Measurements from ENCODE around the gene KIR3DL1. TPM values are rescaled to one million over a fixed set of nuclear protein-coding genes. Genes with fewer than 3 reads are reported as not detected.
"Not testable (repeated sequence)": the region's sequence is repeated elsewhere in the genome, so short reads cannot be mapped to it uniquely, and the experiment has no call there.

Gene KIR3DL1
- not detected in 2 replicates for total RNA-seq (2014; rRNA removed; shearing (Covaris generic))
- polyA plus RNA-seq (2014; cell fraction: nucleus; rRNA removed), result not detected in 2 replicates

DNA sequence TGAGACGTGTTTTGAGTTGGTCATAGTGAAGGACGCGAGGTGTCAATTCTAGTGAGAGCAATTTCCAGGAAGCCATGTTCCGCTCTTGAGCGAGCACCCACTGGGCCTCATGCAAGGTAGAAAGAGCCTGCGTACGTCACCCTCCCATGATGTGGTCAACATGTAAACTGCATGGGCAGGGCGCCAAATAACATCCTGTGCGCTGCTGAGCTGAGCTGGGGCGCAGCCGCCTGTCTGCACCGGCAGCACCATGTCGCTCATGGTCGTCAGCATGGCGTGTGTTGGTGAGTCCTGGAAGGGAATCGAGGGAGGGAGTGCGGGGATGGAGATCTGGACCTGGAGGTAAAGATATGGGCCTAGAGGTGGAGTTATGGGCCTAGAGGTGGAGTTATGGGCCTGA is at the start of gene KIR3DL1:
TSS of gene KIR3DL1 (plus strand) at position 218 of the 400 bp plus-strand sequence.
- DNase-seq (ENCODE audit: extremely low read depth, low read depth), result not testable (repeated sequence)

DNA sequence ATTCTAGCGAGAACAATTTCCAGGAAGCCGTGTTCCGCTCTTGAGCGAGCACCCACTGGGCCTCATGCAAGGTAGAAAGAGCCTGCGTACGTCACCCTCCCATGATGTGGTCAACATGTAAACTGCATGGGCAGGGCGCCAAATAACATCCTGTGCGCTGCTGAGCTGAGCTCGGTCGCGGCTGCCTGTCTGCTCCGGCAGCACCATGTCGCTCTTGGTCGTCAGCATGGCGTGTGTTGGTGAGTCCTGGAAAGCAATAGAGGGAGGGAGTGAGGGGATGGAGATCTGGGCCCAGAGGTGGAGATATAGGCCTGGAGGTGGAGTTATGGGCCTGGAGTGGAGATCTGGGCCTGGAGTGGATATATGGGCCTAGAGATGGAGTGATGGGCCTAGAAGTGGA is 46.6 kb upstream of the KIR3DL1 start, which contains the start of gene KIR2DL1:
TSS of gene KIR2DL1 (plus strand) at position 148 of the 400 bp plus-strand sequence. CDS start at position 206, 58 bp downstream.
- not testable (repeated sequence) for DNase-seq (ENCODE audit: extremely low read depth, low read depth)

DNA sequence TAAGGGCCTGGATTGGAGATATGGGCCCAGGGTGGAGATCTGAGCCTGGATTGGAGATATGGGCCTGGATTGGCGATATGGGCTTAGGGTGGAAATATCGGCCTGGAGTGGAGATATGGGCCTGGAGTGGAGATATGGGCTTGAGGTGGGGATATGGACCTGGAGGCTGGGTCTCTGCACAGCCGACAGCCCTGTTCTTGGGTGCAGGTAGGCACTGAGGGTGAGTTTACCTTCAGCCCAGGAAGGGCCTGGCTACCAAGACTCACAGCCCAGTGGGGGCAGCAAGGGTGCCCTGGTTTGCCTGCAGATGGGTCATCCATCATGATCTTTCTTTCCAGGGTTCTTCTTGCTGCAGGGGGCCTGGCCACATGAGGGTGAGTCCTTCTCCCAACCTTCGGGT is 45.8 kb upstream of the KIR3DL1 start:
- DNase-seq (ENCODE audit: extremely low read depth, low read depth), result not testable (repeated sequence)

- DNase-seq (ENCODE audit: extremely low read depth, low read depth), result not testable (repeated sequence)
Observed at GRCh38 chr19:54771018-54771960, 45.0 kb upstream of the KIR3DL1 start.

- DNase-seq (ENCODE audit: extremely low read depth, low read depth), result not testable (repeated sequence)
Observed at GRCh38 chr19:54772666-54773065, 43.6 kb upstream of the KIR3DL1 start.

DNA sequence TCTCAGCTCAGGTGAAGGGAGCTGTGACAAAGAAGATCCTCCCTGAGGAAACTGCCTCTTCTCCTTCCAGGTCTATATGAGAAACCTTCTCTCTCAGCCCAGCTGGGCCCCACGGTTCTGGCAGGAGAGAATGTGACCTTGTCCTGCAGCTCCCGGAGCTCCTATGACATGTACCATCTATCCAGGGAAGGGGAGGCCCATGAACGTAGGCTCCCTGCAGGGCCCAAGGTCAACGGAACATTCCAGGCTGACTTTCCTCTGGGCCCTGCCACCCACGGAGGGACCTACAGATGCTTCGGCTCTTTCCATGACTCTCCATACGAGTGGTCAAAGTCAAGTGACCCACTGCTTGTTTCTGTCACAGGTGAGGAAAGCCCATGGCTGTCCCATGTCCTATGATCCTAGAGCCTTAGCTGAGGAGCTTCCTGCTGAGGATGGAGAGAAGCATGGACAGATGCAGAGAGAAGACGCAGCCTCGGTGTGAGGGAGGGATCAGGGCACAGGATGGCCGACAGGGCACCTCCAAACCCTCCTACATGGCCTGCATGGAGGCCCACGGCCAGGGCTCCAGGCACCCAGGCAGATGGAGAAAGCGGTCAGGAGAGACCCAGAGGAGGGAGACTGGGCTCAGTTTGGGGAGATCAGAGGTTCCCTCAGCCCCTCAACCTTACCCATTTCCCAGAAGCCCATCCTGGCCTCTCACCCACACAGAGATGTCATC is 41.0 kb upstream of the KIR3DL1 start:
- not testable (repeated sequence) for DNase-seq (ENCODE audit: extremely low read depth, low read depth)

DNA sequence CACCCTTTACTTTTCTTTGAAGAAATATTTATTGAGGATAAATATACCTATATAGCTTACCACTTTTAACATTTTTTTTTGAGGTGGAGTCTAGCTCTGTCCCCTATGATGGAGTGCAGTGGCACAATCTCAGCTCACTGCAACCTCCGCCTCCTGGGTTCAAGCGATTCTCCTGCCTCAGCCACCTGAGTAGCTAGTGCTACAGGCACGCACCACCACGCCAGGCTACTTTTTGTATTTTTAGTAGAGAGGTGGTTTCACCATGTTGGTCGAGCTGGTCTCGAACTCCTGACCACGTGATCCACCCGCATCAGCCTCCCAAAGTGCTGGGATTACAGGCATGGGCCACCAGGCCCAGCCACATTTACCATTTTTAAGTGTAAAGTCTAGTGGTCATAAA is 40.4 kb upstream of the KIR3DL1 start:
- not testable (repeated sequence) for DNase-seq (ENCODE audit: extremely low read depth, low read depth)

DNA sequence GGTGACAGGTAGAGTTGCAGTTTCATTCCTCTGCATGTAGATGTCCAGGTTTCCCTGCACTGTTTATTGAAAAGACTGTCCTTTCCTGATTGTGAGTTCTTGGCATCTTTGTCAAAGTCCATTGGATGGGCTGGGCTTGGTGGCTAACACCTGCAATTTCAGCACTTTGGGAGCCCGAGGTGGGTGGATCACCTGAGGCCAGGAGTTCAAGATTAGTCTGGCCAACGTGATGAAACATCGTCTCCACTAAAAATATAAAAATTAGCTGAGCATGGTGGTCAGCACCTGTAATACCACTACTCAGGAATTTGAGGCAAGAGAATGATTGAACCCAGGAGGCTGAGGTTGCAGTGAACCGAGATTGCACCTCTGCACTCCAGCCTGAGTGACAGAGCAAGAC is 38.4 kb upstream of the KIR3DL1 start:
- not testable (repeated sequence) for DNase-seq (ENCODE audit: extremely low read depth, low read depth)

GRCh38 chr19:54778896-54779295 is 37.4 kb upstream of the KIR3DL1 start:
- DNase-seq (ENCODE audit: extremely low read depth, low read depth), result not testable (repeated sequence)

DNA sequence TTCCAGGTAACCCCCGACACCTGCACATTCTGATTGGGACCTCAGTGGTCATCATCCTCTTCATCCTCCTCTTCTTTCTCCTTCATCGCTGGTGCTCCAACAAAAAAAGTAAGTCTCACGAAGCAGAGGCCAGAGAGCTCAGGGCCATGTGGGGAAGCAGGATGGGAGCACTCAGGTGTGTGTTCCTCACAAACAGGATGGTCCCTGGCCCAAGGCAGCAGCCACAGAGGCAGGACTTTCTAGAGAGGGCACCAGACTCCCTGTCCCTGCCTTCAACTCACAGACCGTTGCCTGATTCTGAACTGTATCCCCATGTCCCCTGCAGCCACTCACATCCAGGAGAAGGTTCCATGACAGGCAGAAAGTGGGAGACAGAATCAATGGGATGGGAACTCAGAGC is 33.4 kb upstream of the KIR3DL1 start:
- not testable (repeated sequence) for DNase-seq (ENCODE audit: extremely low read depth, low read depth)

DNA sequence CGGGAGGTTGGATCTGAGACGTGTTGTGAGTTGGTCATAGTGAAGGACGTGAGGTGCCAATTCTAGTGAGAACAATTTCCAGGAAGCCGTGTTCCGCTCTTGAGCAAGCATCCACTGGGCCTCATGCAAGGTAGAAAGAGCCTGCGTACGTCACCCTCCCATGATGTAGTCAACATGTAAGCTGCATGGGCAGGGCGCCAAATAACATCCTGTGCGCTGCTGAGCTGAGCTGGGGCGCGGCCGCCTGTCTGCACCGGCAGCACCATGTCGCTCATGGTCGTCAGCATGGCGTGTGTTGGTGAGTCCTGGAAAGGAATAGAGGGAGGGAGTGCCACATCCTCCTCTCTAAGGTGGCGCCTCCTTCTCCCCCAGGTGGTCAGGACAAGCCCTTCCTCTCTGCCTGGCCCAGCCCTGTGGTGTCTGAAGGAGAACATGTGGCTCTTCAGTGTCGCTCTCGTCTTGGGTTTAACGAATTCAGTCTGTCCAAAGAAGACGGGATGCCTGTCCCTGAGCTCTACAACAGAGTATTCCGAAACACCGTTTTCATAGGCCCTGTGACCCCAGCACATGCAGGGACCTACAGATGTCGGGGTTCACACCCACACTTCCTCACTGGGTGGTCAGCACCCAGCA is 30.1 kb upstream of the KIR3DL1 start:
- DNase-seq (ENCODE audit: extremely low read depth, low read depth), result not testable (repeated sequence)

DNA sequence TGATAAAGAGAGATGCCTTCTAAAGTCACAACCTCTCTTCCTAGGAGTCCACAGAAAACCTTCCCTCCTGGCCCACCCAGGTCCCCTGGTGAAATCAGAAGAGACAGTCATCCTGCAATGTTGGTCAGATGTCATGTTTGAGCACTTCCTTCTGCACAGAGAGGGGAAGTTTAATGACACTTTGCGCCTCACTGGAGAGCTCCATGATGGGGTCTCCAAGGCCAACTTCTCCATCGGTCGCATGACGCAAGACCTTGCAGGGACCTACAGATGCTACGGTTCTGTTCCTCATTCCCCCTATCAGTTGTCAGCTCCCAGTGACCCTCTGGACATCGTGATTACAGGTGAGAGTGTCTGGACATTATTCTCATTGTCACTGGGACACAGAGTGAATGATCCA is 28.1 kb upstream of the KIR3DL1 start:
- not testable (repeated sequence) for DNase-seq (ENCODE audit: extremely low read depth, low read depth)

GRCh38 chr19:54790711-54791110 is 25.6 kb upstream of the KIR3DL1 start:
- DNase-seq (ENCODE audit: extremely low read depth, low read depth), result no peak

- no peak for DNase-seq (ENCODE audit: extremely low read depth, low read depth)
Observed at GRCh38 chr19:54791476-54791875, 24.8 kb upstream of the KIR3DL1 start.

DNA sequence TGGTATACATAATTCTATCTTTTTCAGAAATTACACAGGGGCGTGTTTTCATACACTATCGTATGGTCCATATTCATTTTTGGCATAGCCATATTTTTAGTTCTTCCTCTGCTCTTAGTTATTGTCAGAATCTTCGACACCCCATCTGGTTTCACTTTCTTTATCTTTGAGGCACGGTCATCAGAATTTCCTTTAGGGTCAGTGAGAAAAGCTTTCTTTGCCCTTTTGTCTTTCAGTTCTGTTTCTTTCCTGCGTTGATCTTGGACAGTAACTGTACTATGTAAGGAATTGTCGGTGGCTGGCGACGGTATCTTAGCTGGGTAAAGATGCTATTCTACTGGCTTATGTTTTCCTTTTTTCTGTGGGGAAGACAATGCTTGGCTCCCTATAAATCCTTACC is 23.5 kb upstream of the KIR3DL1 start:
- DNase-seq (ENCODE audit: extremely low read depth, low read depth), result no peak

GRCh38 chr19:54795758-54796157 is 20.5 kb upstream of the KIR3DL1 start:
- DNase-seq (ENCODE audit: extremely low read depth, low read depth), result no peak

GRCh38 chr19:54803410-54803809 is 12.9 kb upstream of the KIR3DL1 start, which contains the start of gene KIR2DL4:
KIR2DL4 (plus strand) TSS chr19:54803610; CDS start chr19:54803652, 42 bp downstream.
- no peak for DNase-seq (ENCODE audit: extremely low read depth, low read depth)

DNA sequence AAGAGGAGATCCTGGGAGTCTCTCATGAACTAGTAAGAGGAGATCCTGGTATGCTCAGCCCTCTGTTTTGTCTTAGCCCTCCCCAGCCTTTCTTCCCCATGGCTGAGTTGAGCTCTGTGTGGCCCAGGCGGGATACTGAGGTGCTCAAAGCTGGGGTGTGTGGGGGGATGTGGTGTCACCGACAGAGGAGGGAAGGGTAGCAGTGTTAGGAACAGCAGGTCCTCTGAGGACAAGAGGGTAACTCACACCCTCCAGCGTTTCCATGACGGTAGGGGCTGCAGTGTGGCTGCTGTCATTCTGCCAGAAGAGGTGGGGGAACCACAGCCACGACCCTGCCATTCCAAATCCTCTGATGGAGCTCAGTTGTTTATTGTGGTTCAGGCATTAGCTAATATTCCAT is 12.2 kb upstream of the KIR3DL1 start:
- DNase-seq (ENCODE audit: extremely low read depth, low read depth), result no peak

DNA sequence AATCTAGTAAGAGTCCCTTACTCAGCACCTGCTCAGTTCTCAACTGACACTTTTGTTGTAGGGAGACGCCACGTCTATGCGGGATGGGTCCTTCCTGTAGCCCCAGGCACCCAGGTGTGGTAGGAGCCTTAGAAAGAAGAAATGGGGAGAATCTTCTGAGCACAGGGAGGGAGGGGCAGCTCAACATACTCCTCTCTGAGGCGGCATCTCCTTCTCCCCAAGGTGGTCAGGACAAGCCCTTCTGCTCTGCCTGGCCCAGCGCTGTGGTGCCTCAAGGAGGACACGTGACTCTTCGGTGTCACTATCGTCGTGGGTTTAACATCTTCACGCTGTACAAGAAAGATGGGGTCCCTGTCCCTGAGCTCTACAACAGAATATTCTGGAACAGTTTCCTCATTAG is 11.7 kb upstream of the KIR3DL1 start:
- no peak for DNase-seq (ENCODE audit: extremely low read depth, low read depth)

DNA sequence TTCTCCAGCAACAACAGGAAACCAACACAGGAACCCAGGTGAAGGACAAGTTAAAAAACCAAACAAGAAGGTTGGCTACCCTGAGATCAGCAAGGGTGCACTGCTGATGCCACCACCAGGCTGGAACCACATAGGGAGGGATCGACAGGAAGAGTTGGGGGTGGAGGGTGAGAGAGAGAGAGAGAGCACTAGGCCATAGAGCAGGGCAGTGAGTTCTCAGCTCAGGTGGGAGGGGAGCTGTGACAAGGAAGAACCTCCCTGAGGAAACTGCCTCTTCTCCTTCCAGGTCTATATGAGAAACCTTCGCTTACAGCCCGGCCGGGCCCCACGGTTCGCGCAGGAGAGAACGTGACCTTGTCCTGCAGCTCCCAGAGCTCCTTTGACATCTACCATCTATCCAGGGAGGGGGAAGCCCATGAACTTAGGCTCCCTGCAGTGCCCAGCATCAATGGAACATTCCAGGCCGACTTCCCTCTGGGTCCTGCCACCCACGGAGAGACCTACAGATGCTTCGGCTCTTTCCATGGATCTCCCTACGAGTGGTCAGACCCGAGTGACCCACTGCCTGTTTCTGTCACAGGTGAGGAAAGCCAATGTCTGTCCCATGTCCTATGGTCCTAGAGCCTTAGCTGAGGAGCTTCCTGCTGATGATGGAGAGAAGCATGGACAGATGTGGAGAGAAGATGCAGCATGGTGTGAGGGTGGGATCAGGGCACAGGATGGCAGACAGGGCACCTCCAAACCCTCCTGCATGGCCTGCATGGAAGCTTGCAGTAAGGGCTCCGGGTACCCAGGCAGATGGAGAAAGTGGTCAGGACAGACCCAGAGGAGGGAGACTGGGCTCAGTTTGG is 10.4 kb upstream of the KIR3DL1 start:
- DNase-seq (ENCODE audit: extremely low read depth, low read depth), result no peak

Measured in NCI-H460 (cell line).